GM11168 (cell line): ENCODE results near the gene TMPRSS3.

Experiments used
- in situ Hi-C: fragments of 300-500 bp; cut with MboI; formaldehyde crosslinking; loops from one replicate; pipeline ENCODE4 v1.12.0; 2022; ENCODE audit warnings: low sequenced_read_pairs; ENCODE audit not compliant: unreplicated experiment

TMPRSS3 gene

GRCh38 chr21:42429856-42430255 is 34.0 kb upstream of the TMPRSS3 start:
- in situ Hi-C loops: no loop called here

- in situ Hi-C loops: no loop called here
Measured at GRCh38 chr21:42429021-42429420, 33.2 kb upstream of the TMPRSS3 start.

GRCh38 chr21:42427809-42428419 is 32.1 kb upstream of the TMPRSS3 start:
- in situ Hi-C loops: no loop called here

- in situ Hi-C loops: no loop called here
Measured at GRCh38 chr21:42426876-42427480, 31.1 kb upstream of the TMPRSS3 start.

- in situ Hi-C loops: no loop called here
Measured at GRCh38 chr21:42426424-42426823, 30.6 kb upstream of the TMPRSS3 start.

GRCh38 chr21:42425591-42425990 is 29.7 kb upstream of the TMPRSS3 start:
- in situ Hi-C loops: no loop called here

- in situ Hi-C loops: no loop called here
Measured at GRCh38 chr21:42424914-42425541, 29.2 kb upstream of the TMPRSS3 start.

GRCh38 chr21:42423685-42424084 is 27.8 kb upstream of the TMPRSS3 start:
- in situ Hi-C loops: no loop called here

GRCh38 chr21:42423197-42423675 is 27.4 kb upstream of the TMPRSS3 start:
- in situ Hi-C loops: no loop called here

GRCh38 chr21:42421018-42421793 is 25.4 kb upstream of the TMPRSS3 start:
- in situ Hi-C loops: no loop called here

GRCh38 chr21:42419845-42420244 is 24.0 kb upstream of the TMPRSS3 start:
- in situ Hi-C loops: no loop called here

- in situ Hi-C loops: no loop called here
Measured at GRCh38 chr21:42418886-42419285, 23.0 kb upstream of the TMPRSS3 start.

GRCh38 chr21:42417533-42417932 is 21.7 kb upstream of the TMPRSS3 start:
- in situ Hi-C loops: no loop called here

GRCh38 chr21:42414928-42415769 is 19.3 kb upstream of the TMPRSS3 start:
- in situ Hi-C loops: no loop called here

GRCh38 chr21:42414553-42414927 is 18.7 kb upstream of the TMPRSS3 start:
- in situ Hi-C loops: no loop called here

GRCh38 chr21:42414066-42414465 is 18.2 kb upstream of the TMPRSS3 start:
- in situ Hi-C loops: no loop called here

- in situ Hi-C loops: no loop called here
Measured at GRCh38 chr21:42413500-42413899, 17.6 kb upstream of the TMPRSS3 start.

GRCh38 chr21:42413093-42413492 is 17.2 kb upstream of the TMPRSS3 start:
- in situ Hi-C loops: no loop called here

GRCh38 chr21:42412636-42412933 is 16.7 kb upstream of the TMPRSS3 start:
- in situ Hi-C loops: no loop called here

- in situ Hi-C loops: no loop called here
Measured at GRCh38 chr21:42411891-42412635, 16.2 kb upstream of the TMPRSS3 start.
